NCI-H2107 treated with DMSO at 0.1 percent for 48 hours (cell line): ENCODE measurements around the gene NPIPA8.
"Not testable (repeated sequence)": the region's sequence is repeated elsewhere in the genome, so short reads cannot be mapped to it uniquely, and the experiment has no call there.

ENCODE experiments used
- DNase-seq: peaks from one replicate; lab custom pipeline; 2025; ENCODE audit not compliant: unreplicated experiment; lab: John Stamatoyannopoulos, UW

NPIPA8 gene

GRCh38 chr16:18336636-18337035 is at the start of gene NPIPA8:
TSS of gene NPIPA8 (minus strand) at chr16:18336736. CDS start at chr16:18332662, 4,074 bp downstream.
- DNase-seq = not testable (repeated sequence)

GRCh38 chr16:18385285-18385684 is 48.7 kb upstream of the NPIPA8 start:
- not testable (repeated sequence) for DNase-seq

GRCh38 chr16:18384869-18385268 is 48.3 kb upstream of the NPIPA8 start:
- not testable (repeated sequence) for DNase-seq

GRCh38 chr16:18384098-18384636 is 47.6 kb upstream of the NPIPA8 start:
- not testable (repeated sequence) for DNase-seq

- DNase-seq = not testable (repeated sequence)
These were observed 46.2 kb upstream of the NPIPA8 start for GRCh38 chr16:18382696-18383095.

- DNase-seq = not testable (repeated sequence)
These were observed 11.2 kb upstream of the NPIPA8 start for GRCh38 chr16:18347742-18348141.

GRCh38 chr16:18346993-18347392 is 10.5 kb upstream of the NPIPA8 start:
- not testable (repeated sequence) for DNase-seq

- not testable (repeated sequence) for DNase-seq
These were observed 8.1 kb upstream of the NPIPA8 start for GRCh38 chr16:18344634-18345033.

GRCh38 chr16:18341986-18342385 is 5.5 kb upstream of the NPIPA8 start:
- not testable (repeated sequence) for DNase-seq

- not testable (repeated sequence) for DNase-seq
These were observed 5.0 kb upstream of the NPIPA8 start for GRCh38 chr16:18341417-18341960.

GRCh38 chr16:18339210-18339609 is 2.7 kb upstream of the NPIPA8 start:
- not testable (repeated sequence) for DNase-seq

GRCh38 chr16:18311811-18312210 is 24.7 kb downstream of the NPIPA8 start:
- not testable (repeated sequence) for DNase-seq

- not testable (repeated sequence) for DNase-seq
These were observed 27.4 kb downstream of the NPIPA8 start for GRCh38 chr16:18309159-18309558.

GRCh38 chr16:18307241-18307640 is 29.3 kb downstream of the NPIPA8 start:
- not testable (repeated sequence) for DNase-seq

- DNase-seq = not testable (repeated sequence)
These were observed 30.5 kb downstream of the NPIPA8 start for GRCh38 chr16:18306066-18306465.

- not testable (repeated sequence) for DNase-seq
These were observed 33.4 kb downstream of the NPIPA8 start for GRCh38 chr16:18303059-18303706.

GRCh38 chr16:18297714-18298113 is 38.8 kb downstream of the NPIPA8 start:
- DNase-seq = not testable (repeated sequence)

- not testable (repeated sequence) for DNase-seq
These were observed 39.6 kb downstream of the NPIPA8 start for GRCh38 chr16:18296931-18297330.

- not testable (repeated sequence) for DNase-seq
These were observed 42.2 kb downstream of the NPIPA8 start for GRCh38 chr16:18294371-18294770.

GRCh38 chr16:18293337-18293956 is 43.1 kb downstream of the NPIPA8 start:
- DNase-seq = not testable (repeated sequence)

GRCh38 chr16:18290959-18291358 is 45.6 kb downstream of the NPIPA8 start:
- not testable (repeated sequence) for DNase-seq

- not testable (repeated sequence) for DNase-seq
These were observed 50.2 kb downstream of the NPIPA8 start for GRCh38 chr16:18286342-18286741.
